Osteoblast (primary cell): ENCODE results near the gene GP9. TPM values are rescaled to one million over a fixed set of nuclear protein-coding genes. Genes with fewer than 3 reads are reported as not detected.

ENCODE experiments used
- DNase-seq: peaks from one replicate; pipeline ENCODE4 v3.0.0; 2011; ENCODE audit warnings: low spot score, mixed read lengths; ENCODE audit not compliant: insufficient read length; ENCODE audit errors: missing footprints
- H2AFZ ChIP-seq: 2 replicates; pipeline ENCODE4 v1.6.0; 2011; ENCODE audit warnings: mild to moderate bottlenecking, low read length
- H3K27ac ChIP-seq: 2 replicates; pipeline ENCODE4 v1.5.1; 2011; ENCODE audit warnings: mild to moderate bottlenecking, low read depth, low read length, moderate library complexity
- H3K27me3 ChIP-seq: 2 replicates; pipeline ENCODE4 v1.6.0; 2012; ENCODE audit warnings: mild to moderate bottlenecking, control low read depth, inconsistent platforms, low read length, moderate library complexity; ENCODE audit not compliant: insufficient read depth
- H3K36me3 ChIP-seq: 2 replicates; pipeline ENCODE4 v1.5.1; 2011; ENCODE audit warnings: mild to moderate bottlenecking, low read length, control low read depth, moderate library complexity; ENCODE audit not compliant: insufficient read depth
- H3K4me1 ChIP-seq: 2 replicates; pipeline ENCODE4 v1.5.1; 2011; ENCODE audit warnings: mild to moderate bottlenecking, low read length, control low read depth, moderate library complexity; ENCODE audit not compliant: insufficient read depth
- H3K4me2 ChIP-seq: 2 replicates; pipeline ENCODE4 v1.6.0; 2011; ENCODE audit warnings: mild to moderate bottlenecking, low read length; ENCODE audit not compliant: insufficient read depth
- H3K4me3 ChIP-seq: fragments of 200-600 bp; sonication (generic); 3 replicates; pipeline ENCODE4 v1.5.1; 2012; ENCODE audit warnings: mild to moderate bottlenecking, low read length, inconsistent platforms; ENCODE audit not compliant: insufficient read depth
- H3K79me2 ChIP-seq: 2 replicates; pipeline ENCODE4 v1.6.0; 2012; ENCODE audit warnings: mild to moderate bottlenecking, low read length, control low read depth, inconsistent platforms; ENCODE audit not compliant: insufficient read depth
- H3K9me3 ChIP-seq: 2 replicates; pipeline ENCODE4 v1.5.1; 2011; ENCODE audit warnings: low read depth, low read length, control low read depth
- H4K20me1 ChIP-seq: 2 replicates; pipeline ENCODE4 v1.6.0; 2012; ENCODE audit warnings: mild to moderate bottlenecking, low read length, control low read depth; ENCODE audit not compliant: insufficient read depth
- CTCF ChIP-seq: IDR thresholded peaks from 2 replicates; pipeline ENCODE4 v1.5.1; 2011; ENCODE audit warnings: mild to moderate bottlenecking, low read depth, low read length, moderate library complexity; ENCODE audit errors: extremely low read depth
- total RNA-seq: library from RNA; depleted of rRNA; stranded (reverse); fragments of >200 nt; gene quantifications from 2 replicates; pipeline ENCODE4 v1.2.3, GENCODE V29; 2012

The GP9 gene
- total RNA-seq, 1 donor = not detected

GRCh38 chr3:129035360-129036221, 25.0 kb upstream of the GP9 start:
- no peak overlapping the region for H2AFZ ChIP-seq

GRCh38 chr3:129036222-129037092, 24.1 kb upstream of the GP9 start:
- no peak overlapping the region for H3K4me3 ChIP-seq
- H3K36me3 ChIP-seq = no peaks in the 10 kb centered on the region
- no peak overlapping the region for H3K27ac ChIP-seq
- H4K20me1 ChIP-seq = no peaks in the 10 kb centered on the region
- no peak overlapping the region for H3K4me2 ChIP-seq
- no peaks in the 10 kb centered on the region for H3K9me3 ChIP-seq
- no peaks in the 10 kb centered on the region for H3K4me1 ChIP-seq
- H3K79me2 ChIP-seq = no peaks in the 10 kb centered on the region
- no peak overlapping the region for H2AFZ ChIP-seq
- peak; percentile 49 for DNase-seq
- TF ChIP-seq CTCF = no peak
- peaks cover 16% of the 10 kb centered on the region for H3K27me3 ChIP-seq

More at GRCh38 chr3:129035360-129036221, 25.0 kb upstream of the GP9 start:
- H3K27ac ChIP-seq = no peak overlapping the region
- no peaks in the 10 kb centered on the region for H3K9me3 ChIP-seq
- no peaks in the 10 kb centered on the region for H3K36me3 ChIP-seq
- H3K27me3 ChIP-seq = peaks cover 16% of the 10 kb centered on the region
- H3K79me2 ChIP-seq = no peaks in the 10 kb centered on the region
- H3K4me2 ChIP-seq = no peak overlapping the region
- no peaks in the 10 kb centered on the region for H3K4me1 ChIP-seq
- H3K4me3 ChIP-seq = no peak overlapping the region
- H4K20me1 ChIP-seq = no peaks in the 10 kb centered on the region
- peak; percentile 38 for DNase-seq
- no peak for TF ChIP-seq CTCF

GRCh38 chr3:129037093-129037419, 23.5 kb upstream of the GP9 start:
- Histone ChIP-seq H3K79me2 (no peaks in the 10 kb centered on the region), H3K4me1 (no peaks in the 10 kb centered on the region), H3K4me2 (no peak overlapping the region), H3K27me3 (peaks cover 18% of the 10 kb centered on the region), H4K20me1 (no peaks in the 10 kb centered on the region), H3K9me3 (no peaks in the 10 kb centered on the region), H2AFZ (no peak overlapping the region), H3K4me3 (no peak overlapping the region), H3K27ac (no peak overlapping the region), H3K36me3 (no peaks in the 10 kb centered on the region)
- DNase-seq = peak; percentile 49
- TF ChIP-seq CTCF = no peak
